ENCODE measurements around the gene PRPF19. TPM values are rescaled to one million over a fixed set of nuclear protein-coding genes. Genes with fewer than 3 reads are reported as not detected.
A peak's percentile ranks its signal among the peaks of the same experiment; 100 is the strongest.

The PRPF19 gene
- total RNA-seq = 10 to 100 TPM; 10.5 to 72.8 (median 55.1) TPM

- peak in 1 of 4 donors; percentile 80 for TF ChIP-seq POLR2A (IDR thresholded peaks at IDR 0.05)
- TF ChIP-seq POLR2AphosphoS5 (IDR thresholded peaks at IDR 0.05) = peak; percentile 82 to 89
- peak in 1 of 4 donors; percentile 51 for TF ChIP-seq EP300 (IDR thresholded peaks at IDR 0.05)
- TF ChIP-seq CTCF (IDR thresholded peaks at IDR 0.05) = peak in 1 of 6 experiments; percentile 9
- DNase-seq (peak; percentile 94 to 96), ATAC-seq (ENCODE audit: low FRiP score in 2 of 2) (peak; percentile 97 to 98)
- Histone ChIP-seq H3K4me1 (peaks cover 26 to 29% (median 27%) of the 10 kb centered on the region in 4 donors), H3K36me3 (peaks cover 16 to 24% (median 21%) of the 10 kb centered on the region in 4 donors), H3K27ac (peak within 1 kb of the TSS; percentile 92 to 95 (median 94)), H3K4me3 (peak within 1 kb of the TSS; percentile 88 to 98 (median 96)), H3K9me3 (no peaks in the 10 kb centered on the region), H3K27me3 (no peaks in the 10 kb centered on the region)
- WGBS, 2 donors = 1% methylated on average over 17 to 47 of the region's 75 CpGs
These were observed at the start of gene PRPF19 for GRCh38 chr11:60906132-60906972. Gene PRPF19 (minus strand): TSS chr11:60906585. CDS start chr11:60906382, 203 bp downstream.

GRCh38 chr11:60955571-60955970 lies 49.2 kb upstream of the PRPF19 start:
- H3K4me3 ChIP-seq = no peak overlapping the region
- no peaks in the 10 kb centered on the region for H3K9me3 ChIP-seq
- H3K27ac ChIP-seq = no peak overlapping the region
- H3K4me1 ChIP-seq = peaks cover 6 to 15% (median 8%) of the 10 kb centered on the region in 4 donors
- DNase-seq (no peak), ATAC-seq (ENCODE audit: low FRiP score in 2 of 2) (no peak)
- no peaks in the 10 kb centered on the region for H3K27me3 ChIP-seq
- 35 to 47% methylated on average over 5 of the region's 5 CpGs for WGBS, 2 donors
- TF ChIP-seq EP300 (IDR thresholded peaks at IDR 0.05) (no peak), POLR2A (IDR thresholded peaks at IDR 0.05) (no peak), POLR2AphosphoS5 (IDR thresholded peaks at IDR 0.05) (no peak), CTCF (IDR thresholded peaks at IDR 0.05) (no peak)
- H3K36me3 ChIP-seq = no peaks in the 10 kb centered on the region

GRCh38 chr11:60954421-60954820 lies 48.0 kb upstream of the PRPF19 start:
- Histone ChIP-seq H3K4me1 (peaks cover 13 to 23% (median 18%) of the 10 kb centered on the region in 4 donors), H3K27me3 (no peaks in the 10 kb centered on the region), H3K9me3 (no peaks in the 10 kb centered on the region), H3K27ac (peak overlapping the region in 3 of 4 donors; percentile 89 to 99 (median 93)), H3K4me3 (no peak overlapping the region), H3K36me3 (no peaks in the 10 kb centered on the region)
- 78 to 90% methylated on average over 5 of the region's 5 CpGs for WGBS, 2 donors
- peak in 1 of 2 donors; percentile 65 for DNase-seq
- ATAC-seq (ENCODE audit: low FRiP score in 2 of 2) = peak in 1 of 2 donors; percentile 35
- TF ChIP-seq POLR2A (IDR thresholded peaks at IDR 0.05) (no peak), EP300 (IDR thresholded peaks at IDR 0.05) (no peak), CTCF (IDR thresholded peaks at IDR 0.05) (no peak), POLR2AphosphoS5 (IDR thresholded peaks at IDR 0.05) (no peak)

GRCh38 chr11:60953781-60954180 lies 47.4 kb upstream of the PRPF19 start:
- Histone ChIP-seq H3K4me1 (peaks cover 17 to 27% (median 24%) of the 10 kb centered on the region in 4 donors), H3K27me3 (no peaks in the 10 kb centered on the region), H3K36me3 (no peaks in the 10 kb centered on the region), H3K9me3 (no peaks in the 10 kb centered on the region), H3K4me3 (no peak overlapping the region), H3K27ac (peak overlapping the region; percentile 89 to 99 (median 94))
- no peak for TF ChIP-seq EP300 (IDR thresholded peaks at IDR 0.05)
- TF ChIP-seq CTCF (IDR thresholded peaks at IDR 0.05) = no peak
- peak; percentile 12 to 32 for TF ChIP-seq POLR2AphosphoS5 (IDR thresholded peaks at IDR 0.05)
- peak in 1 of 4 donors; percentile 45 for TF ChIP-seq POLR2A (IDR thresholded peaks at IDR 0.05)
- ATAC-seq (ENCODE audit: low FRiP score in 2 of 2) = peak; percentile 29 to 46
- 63 to 70% methylated on average over 6 of the region's 6 CpGs for WGBS, 2 donors
- DNase-seq = peak in 1 of 2 donors; percentile 66
